Osteoblast (primary cell): ENCODE data around the gene EBPL. TPM values are rescaled to one million over a fixed set of nuclear protein-coding genes. Genes with fewer than 3 reads are reported as not detected.
"Not testable (repeated sequence)": the region's sequence is repeated elsewhere in the genome, so short reads cannot be mapped to it uniquely, and the experiment has no call there.

ENCODE experiments used
- DNase-seq: peaks from one replicate; pipeline ENCODE4 v3.0.0; 2011; ENCODE audit warnings: low spot score, mixed read lengths; ENCODE audit not compliant: insufficient read length; ENCODE audit errors: missing footprints
- H2AFZ ChIP-seq: 2 replicates; pipeline ENCODE4 v1.6.0; 2011; ENCODE audit warnings: mild to moderate bottlenecking, low read length
- H3K27ac ChIP-seq: 2 replicates; pipeline ENCODE4 v1.5.1; 2011; ENCODE audit warnings: mild to moderate bottlenecking, low read depth, low read length, moderate library complexity
- H3K27me3 ChIP-seq: 2 replicates; pipeline ENCODE4 v1.6.0; 2012; ENCODE audit warnings: mild to moderate bottlenecking, control low read depth, inconsistent platforms, low read length, moderate library complexity; ENCODE audit not compliant: insufficient read depth
- H3K36me3 ChIP-seq: 2 replicates; pipeline ENCODE4 v1.5.1; 2011; ENCODE audit warnings: mild to moderate bottlenecking, low read length, control low read depth, moderate library complexity; ENCODE audit not compliant: insufficient read depth
- H3K4me1 ChIP-seq: 2 replicates; pipeline ENCODE4 v1.5.1; 2011; ENCODE audit warnings: mild to moderate bottlenecking, low read length, control low read depth, moderate library complexity; ENCODE audit not compliant: insufficient read depth
- H3K4me2 ChIP-seq: 2 replicates; pipeline ENCODE4 v1.6.0; 2011; ENCODE audit warnings: mild to moderate bottlenecking, low read length; ENCODE audit not compliant: insufficient read depth
- H3K4me3 ChIP-seq: fragments of 200-600 bp; sonication (generic); 3 replicates; pipeline ENCODE4 v1.5.1; 2012; ENCODE audit warnings: mild to moderate bottlenecking, low read length, inconsistent platforms; ENCODE audit not compliant: insufficient read depth
- H3K79me2 ChIP-seq: 2 replicates; pipeline ENCODE4 v1.6.0; 2012; ENCODE audit warnings: mild to moderate bottlenecking, low read length, control low read depth, inconsistent platforms; ENCODE audit not compliant: insufficient read depth
- H3K9me3 ChIP-seq: 2 replicates; pipeline ENCODE4 v1.5.1; 2011; ENCODE audit warnings: low read depth, low read length, control low read depth
- H4K20me1 ChIP-seq: 2 replicates; pipeline ENCODE4 v1.6.0; 2012; ENCODE audit warnings: mild to moderate bottlenecking, low read length, control low read depth; ENCODE audit not compliant: insufficient read depth
- total RNA-seq: library from RNA; depleted of rRNA; stranded (reverse); fragments of >200 nt; gene quantifications from 2 replicates; pipeline ENCODE4 v1.2.3, GENCODE V29; 2012
- TF ChIP-seq, protein P1 (sequence below): IDR thresholded peaks from 2 replicates; pipeline ENCODE4 v1.5.1; 2011; ENCODE audit warnings: mild to moderate bottlenecking, low read depth, low read length, moderate library complexity; ENCODE audit errors: extremely low read depth

The EBPL gene
- total RNA-seq, 1 donor, result 26.1 TPM

DNA sequence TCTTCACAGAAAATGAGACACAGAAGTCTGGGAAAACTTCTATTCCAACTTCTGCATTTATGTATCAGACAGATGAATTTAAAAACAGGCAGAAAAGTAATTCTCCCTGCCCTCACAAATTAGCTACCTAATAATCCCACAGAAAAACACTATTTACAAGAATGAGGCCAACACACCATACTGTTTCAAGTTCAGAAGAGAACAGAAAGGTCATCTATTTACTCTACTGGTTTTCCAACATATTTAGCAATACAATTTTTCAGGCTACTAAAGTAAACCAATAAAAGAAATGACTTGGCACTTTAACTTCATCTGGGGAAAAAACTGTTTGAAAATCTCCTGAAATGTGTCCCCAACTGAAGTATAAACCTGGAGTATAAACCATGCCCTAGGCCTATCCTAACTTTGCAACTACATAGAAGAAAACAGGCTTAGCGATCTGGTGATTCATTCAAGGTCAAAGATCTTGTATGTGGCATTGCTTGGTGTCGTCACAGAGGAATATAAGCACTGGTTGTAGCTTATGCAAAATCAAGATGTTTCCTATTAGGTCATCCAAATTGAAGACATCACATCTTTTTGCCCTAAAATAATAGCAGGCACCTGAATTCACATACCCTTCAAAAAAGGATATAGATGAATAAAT is 20.1 kb upstream of the EBPL start:
- Histone ChIP-seq H3K4me3 (no peak overlapping the region), H3K27me3 (no peaks in the 10 kb centered on the region), H3K27ac (peak overlapping the region; percentile 38), H3K4me1 (no peaks in the 10 kb centered on the region), H3K36me3 (peaks cover 34% of the 10 kb centered on the region), H2AFZ (no peak overlapping the region), H3K4me2 (no peak overlapping the region), H3K9me3 (peaks cover 7% of the 10 kb centered on the region), H3K79me2 (no peaks in the 10 kb centered on the region), H4K20me1 (no peaks in the 10 kb centered on the region)
- DNase-seq, result no peak
- TF ChIP-seq, protein P1, sequence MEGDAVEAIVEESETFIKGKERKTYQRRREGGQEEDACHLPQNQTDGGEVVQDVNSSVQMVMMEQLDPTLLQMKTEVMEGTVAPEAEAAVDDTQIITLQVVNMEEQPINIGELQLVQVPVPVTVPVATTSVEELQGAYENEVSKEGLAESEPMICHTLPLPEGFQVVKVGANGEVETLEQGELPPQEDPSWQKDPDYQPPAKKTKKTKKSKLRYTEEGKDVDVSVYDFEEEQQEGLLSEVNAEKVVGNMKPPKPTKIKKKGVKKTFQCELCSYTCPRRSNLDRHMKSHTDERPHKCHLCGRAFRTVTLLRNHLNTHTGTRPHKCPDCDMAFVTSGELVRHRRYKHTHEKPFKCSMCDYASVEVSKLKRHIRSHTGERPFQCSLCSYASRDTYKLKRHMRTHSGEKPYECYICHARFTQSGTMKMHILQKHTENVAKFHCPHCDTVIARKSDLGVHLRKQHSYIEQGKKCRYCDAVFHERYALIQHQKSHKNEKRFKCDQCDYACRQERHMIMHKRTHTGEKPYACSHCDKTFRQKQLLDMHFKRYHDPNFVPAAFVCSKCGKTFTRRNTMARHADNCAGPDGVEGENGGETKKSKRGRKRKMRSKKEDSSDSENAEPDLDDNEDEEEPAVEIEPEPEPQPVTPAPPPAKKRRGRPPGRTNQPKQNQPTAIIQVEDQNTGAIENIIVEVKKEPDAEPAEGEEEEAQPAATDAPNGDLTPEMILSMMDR, result no peak

DNA sequence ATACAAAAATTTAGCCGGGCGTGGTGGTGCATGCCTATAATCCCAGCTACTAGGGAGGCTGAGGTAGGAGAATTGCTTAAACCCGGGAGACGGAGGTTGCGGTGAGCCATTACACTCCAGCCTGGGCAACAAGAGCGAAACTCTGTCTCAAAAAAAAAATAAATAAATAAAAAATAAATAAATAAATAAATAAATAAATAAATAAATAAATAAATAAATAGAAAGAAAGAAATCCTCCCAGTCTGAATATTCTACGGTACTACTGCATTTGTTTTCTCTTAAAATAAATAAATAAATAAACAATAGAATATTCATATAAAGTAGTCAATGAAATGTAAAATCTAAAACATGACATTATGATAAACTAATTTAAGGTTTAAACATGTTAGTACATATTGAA is 13.0 kb upstream of the EBPL start:
- H3K79me2 ChIP-seq, H2AFZ ChIP-seq, DNase-seq, H3K4me3 ChIP-seq, H4K20me1 ChIP-seq, H3K27me3 ChIP-seq, H3K4me1 ChIP-seq, H3K9me3 ChIP-seq, H3K4me2 ChIP-seq, H3K27ac ChIP-seq: not testable (repeated sequence)
- H3K36me3 ChIP-seq, result peaks cover 48% of the 10 kb centered on the region

DNA sequence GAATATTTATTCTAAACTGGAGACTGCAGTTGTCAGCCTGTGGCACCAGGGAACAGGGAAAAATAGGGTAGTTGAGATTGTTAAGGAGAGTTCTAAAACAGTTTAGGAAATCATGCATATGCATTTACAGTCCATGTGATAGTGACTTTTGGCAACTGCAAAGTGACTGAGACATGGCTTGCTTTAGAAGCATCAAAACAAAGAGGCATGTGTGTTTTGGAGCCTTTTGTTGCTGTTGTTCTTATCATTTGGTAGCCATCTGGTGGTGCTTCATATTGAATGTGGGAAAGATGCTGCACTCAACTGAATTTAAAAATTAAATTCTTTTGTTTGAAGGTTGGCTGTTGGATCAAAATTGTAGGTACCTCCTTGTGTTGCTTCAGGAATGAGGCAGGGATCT is 10.2 kb upstream of the EBPL start:
- Histone ChIP-seq H2AFZ (no peak overlapping the region), H4K20me1 (no peaks in the 10 kb centered on the region), H3K9me3 (no peaks in the 10 kb centered on the region), H3K27ac (no peak overlapping the region), H3K79me2 (no peaks in the 10 kb centered on the region), H3K4me1 (no peaks in the 10 kb centered on the region), H3K4me2 (no peak overlapping the region), H3K27me3 (no peaks in the 10 kb centered on the region), H3K36me3 (peaks cover 51% of the 10 kb centered on the region), H3K4me3 (no peak overlapping the region)
- TF ChIP-seq, protein P1, result no peak
- no peak for DNase-seq

DNA sequence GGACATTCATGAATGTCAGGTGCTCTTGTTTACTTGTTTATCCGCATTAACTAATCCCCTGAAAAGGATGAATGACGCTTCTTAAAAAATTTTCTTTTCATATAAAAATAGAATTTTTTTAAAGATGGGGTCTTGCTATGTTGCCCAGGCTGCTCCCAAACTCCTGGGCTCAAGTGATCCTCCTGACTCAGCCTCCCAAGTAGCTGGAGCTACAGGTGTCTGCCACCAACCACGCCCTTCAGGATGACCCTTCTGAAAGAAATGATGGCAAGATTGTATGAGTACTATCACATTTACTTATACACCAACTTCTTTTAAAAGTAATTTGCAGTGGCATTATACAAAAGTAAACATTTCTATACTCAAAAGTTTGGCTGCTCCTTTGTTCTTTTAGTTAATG is 6.2 kb upstream of the EBPL start:
- no peak overlapping the region for H2AFZ ChIP-seq
- no peak overlapping the region for H3K4me3 ChIP-seq
- no peaks in the 10 kb centered on the region for H4K20me1 ChIP-seq
- H3K9me3 ChIP-seq, result no peaks in the 10 kb centered on the region
- peaks cover 33% of the 10 kb centered on the region for H3K36me3 ChIP-seq
- TF ChIP-seq, protein P1, result no peak
- no peak overlapping the region for H3K4me2 ChIP-seq
- no peaks in the 10 kb centered on the region for H3K79me2 ChIP-seq
- H3K4me1 ChIP-seq, result peaks cover 3% of the 10 kb centered on the region
- DNase-seq, result no peak
- no peaks in the 10 kb centered on the region for H3K27me3 ChIP-seq
- no peak overlapping the region for H3K27ac ChIP-seq
